Brain pericyte (primary cell): ENCODE results near the gene GABBR2.
"Not testable (repeated sequence)": the region's sequence is repeated elsewhere in the genome, so short reads cannot be mapped to it uniquely, and the experiment has no call there.

Source experiments
- DNase-seq: peaks from one replicate; pipeline ENCODE4 v3.0.0-alpha.2; 2012; ENCODE audit warnings: low read depth, low spot score

GABBR2 gene

DNA sequence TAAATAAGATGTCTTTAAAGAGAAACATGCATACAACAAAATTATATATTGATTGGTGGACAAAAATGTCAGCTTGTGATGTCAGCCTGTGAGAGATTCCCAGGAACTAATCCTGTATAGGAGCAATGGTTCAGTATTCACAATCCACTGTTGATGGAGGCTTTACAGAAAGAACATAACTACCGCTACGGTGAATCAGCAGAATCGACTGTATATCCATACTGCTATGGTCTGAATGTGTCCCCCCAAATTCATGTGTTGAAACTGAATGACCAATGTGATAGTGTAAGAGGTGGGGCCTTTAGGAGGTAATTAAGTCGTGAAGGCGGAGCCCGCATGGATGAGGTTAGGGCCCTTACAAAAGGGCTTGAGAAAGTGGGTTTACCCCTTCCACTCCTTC lies 412.9 kb downstream of the GABBR2 start:
- DNase-seq: no peak

DNA sequence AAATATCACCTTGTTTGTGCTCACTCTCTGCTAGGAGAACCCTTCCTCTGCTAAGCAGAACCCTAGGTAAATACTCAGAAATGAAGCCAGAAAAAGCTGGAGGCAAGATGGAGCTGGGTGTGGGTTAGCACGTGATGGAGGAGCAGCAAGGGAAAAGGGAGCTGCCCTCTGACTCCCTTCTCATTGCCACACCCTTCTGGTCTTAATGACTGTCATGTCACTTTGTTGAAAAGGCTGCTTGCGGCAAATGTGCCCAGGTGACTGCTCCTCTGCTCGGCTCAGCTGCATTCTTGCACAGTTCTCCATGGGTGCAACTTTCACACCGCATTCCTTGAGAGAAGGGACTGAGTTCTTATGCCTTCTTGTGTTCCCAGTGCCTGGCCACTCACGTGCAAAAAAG lies 416.9 kb downstream of the GABBR2 start:
- no peak for DNase-seq

DNA sequence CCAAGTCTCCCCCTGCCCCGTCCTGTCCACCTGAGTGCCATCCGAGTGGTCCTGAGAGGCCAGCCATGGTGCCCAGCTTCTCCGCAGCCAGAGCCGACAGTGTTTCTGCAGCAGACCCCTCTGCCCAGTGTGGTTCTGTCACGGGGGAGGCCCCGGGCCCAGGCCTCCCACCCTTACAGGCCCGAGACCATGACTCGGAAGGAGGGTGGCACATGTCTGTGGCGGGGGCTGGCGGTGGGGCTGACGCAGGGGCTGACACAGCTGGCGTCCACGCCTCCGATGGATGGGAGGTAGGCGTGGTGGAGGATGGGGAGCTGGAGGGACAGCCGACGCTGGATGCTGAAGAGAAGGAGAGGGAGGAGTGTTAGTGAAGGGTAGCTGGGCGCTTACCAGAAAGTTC lies 418.3 kb downstream of the GABBR2 start:
- no peak for DNase-seq

DNA sequence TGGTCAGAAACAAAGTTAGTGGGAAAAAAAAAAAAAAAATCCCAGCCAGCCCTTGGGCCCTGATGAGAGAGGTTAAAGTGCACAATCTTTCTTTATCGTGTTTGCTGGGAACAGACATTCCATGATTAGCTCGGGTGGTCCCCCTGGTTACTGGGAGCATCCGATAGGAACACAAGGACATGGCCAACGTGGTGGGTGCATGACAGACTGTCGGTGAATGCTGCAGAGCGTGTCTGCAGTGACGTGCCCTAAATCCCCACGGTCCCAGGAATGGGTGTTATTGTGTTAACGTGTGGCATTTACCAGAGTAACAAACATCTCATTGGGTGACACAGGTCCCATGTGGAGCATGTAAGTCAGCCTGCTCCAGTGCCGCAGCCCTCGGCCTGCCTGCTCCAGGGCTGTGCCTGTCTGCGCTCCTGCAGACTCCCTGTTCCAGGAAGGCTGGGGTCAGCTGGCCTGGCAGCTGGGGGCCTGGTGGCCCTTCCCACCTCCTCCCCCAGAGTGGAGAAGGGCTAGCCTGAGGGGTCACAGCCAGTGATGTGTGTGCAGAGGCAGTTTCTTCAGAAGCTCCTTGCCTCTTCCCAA lies 419.0 kb downstream of the GABBR2 start:
- DNase-seq: no peak

DNA sequence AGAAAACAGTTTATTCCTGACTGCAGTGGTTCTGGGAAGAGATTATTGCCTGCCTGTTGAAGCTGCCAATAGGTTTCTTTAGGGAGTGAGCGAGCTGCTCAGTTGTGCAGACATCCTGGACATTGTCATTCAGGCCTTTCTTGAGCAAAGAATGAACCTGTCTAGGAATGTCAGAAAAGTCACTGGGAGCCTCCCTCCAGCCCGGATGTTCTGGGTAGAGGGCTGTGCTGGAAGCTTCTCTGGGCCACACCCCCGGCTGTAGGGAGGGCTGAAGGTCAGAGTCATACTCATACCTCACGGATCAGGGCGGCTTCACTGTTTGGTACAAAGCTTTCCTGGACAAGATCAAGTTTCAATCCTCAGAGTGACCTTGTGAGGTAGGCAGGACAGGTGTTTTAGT lies 419.9 kb downstream of the GABBR2 start:
- no peak for DNase-seq

DNA sequence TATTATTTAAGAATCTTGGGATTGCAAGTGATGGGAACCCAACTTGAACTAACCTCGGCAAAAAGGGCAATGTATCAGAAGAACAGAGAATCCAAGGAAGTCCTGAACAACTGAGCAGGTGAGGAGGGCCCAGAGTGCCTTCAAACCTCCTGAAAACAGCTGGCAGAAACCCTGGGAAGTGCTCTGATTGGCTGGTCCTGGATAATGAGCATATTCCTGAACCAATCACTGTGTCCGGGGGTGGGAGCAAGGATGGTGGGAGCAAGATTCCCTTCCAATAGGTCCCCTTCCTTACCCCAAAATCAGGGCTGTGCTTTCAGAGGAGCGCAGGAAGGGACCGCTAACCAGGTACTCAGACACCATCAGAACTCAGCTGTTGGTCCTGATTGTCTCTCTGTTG lies 421.4 kb downstream of the GABBR2 start:
- no peak for DNase-seq

DNA sequence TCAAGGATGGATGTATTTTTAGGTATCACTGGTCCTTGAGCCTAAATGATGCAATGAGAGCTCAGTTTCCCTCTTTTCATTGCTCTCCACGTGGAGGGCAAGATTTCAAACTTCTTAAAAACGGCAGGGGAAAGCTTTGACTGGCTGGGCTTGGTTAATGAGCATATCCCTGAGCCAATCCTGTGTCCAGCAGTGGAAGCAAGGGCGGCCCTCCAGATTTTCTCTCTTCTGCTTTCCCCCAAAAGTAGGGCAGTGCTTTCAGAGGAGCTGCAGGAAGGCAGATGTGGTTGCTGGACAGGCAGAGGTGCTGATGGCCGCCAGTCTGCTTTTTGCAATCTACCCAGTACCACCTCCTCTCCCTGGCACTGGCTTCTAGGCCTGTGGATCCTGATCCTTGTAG lies 423.3 kb downstream of the GABBR2 start:
- no peak for DNase-seq

DNA sequence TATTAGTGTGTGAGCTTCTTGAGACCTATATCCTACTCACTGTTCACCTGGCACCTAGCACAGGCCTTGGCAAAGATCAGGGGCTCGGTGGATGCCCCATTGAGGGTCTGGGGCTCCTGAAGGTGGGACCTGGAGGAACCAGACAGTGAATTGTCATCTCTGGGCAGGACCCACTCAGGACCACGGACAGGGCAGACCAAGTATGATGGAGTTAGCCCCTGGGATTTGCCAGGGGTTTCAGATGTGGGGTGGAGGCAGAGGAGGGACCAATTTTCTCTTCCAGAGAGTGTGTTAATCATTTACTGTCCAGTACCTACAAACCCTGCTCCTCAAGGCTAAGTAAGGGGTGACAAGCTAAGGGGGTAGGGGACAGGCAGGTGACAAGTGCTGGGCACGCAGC lies 424.0 kb downstream of the GABBR2 start:
- peak; percentile 2 for DNase-seq

DNA sequence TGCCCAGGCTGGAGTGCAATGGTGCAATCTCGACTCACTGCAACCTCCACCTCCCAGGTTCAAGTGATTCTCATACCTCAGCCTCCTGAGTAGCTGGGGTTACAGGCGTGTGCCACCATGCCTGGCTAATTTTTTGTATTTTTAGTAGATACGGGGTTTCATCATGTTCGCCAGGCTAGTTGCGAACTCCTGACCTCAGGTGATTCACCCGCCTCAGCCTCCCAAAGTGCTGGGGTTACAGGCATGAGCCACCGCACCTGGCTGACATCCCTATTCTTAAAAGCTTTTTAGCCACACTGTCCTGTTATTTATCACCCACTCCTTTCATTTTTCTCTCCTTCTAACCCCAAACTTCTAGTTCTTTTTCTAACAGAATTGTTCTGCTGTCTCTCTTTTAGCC lies 425.6 kb downstream of the GABBR2 start:
- DNase-seq: not testable (repeated sequence)

DNA sequence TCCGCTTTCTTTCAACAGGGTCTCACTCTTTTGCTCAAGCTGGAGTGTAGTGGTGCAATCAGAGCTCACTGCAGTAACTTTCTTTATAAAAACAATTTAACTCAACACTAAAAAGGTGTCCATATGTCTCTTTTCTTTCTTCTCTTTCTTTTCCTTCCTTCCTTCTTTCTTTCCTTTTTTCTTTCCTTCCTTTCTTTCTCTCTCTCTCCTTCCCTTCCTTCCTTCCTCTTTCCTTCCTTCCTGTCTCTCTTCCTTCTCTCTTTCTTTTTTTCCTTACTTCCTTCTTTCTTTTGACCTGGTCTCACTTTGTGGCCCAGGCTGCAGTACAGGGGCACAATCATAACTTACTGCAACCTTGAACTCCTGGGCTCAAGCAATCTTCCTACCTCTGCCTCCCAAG lies 427.5 kb downstream of the GABBR2 start:
- DNase-seq: no peak

DNA sequence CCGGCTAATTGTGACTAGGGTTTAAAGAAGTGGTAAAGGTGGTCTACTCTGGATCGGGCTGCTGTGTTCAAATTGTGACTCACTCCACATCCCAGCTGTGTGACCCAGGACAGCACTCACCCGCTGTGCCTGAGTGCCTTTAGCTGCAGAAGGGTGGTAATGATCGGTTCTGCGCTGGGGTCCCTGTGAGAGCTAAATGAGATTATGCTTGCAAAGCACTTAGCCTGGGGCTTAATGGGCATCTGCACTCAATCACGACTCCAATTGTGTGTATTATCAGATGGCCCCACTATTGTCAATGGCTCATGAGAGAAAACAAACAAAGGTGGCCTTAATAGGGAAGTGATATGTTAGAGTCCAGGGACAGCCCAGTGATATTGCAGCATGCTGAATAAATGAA lies 428.2 kb downstream of the GABBR2 start:
- DNase-seq: no peak

DNA sequence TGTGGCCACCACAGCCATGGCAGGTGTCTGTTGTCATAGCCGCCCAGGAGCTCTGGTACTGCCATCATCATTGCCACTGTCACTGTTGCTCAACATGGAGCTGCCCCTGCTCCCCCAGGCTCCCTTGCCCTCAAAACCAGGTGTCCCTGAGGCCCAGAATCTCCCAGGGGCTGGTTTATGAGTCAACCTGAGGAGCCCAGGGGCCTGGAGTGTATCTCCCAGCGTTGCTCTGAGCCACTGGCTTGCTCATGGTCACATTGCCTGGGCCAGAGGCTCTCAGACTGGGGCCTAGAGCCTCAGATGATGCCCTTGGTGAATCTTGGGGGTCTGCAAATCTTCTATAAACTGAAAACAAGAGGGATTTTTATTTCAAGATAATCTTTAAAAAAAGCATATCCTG lies 428.6 kb downstream of the GABBR2 start:
- no peak for DNase-seq

DNA sequence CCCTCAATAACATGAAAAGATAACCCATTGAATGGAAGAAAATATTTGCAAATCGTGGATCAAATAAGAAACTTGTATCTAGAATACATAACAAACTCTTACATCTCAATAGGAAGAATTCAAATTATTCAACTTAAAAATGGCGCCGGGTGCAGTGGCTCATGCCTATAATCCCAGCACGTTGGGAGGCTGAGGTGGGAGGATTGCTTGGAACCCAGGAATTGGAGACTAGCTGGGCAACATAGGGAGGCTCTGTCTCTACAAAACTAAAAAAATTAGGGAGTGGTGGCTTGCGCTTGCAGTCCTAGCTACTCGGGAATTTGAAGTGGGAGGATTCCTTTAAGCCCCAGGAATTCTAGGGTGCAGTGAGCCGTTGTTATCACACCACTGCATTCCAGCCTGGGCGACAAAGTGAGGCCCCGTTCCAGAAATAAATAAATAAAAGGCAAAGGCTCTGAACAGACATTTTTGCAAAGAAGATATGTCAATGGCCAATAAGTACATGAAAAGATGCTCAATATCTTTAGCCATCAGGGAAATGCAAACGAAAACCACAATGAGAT lies 431.7 kb downstream of the GABBR2 start:
- no peak for DNase-seq

DNA sequence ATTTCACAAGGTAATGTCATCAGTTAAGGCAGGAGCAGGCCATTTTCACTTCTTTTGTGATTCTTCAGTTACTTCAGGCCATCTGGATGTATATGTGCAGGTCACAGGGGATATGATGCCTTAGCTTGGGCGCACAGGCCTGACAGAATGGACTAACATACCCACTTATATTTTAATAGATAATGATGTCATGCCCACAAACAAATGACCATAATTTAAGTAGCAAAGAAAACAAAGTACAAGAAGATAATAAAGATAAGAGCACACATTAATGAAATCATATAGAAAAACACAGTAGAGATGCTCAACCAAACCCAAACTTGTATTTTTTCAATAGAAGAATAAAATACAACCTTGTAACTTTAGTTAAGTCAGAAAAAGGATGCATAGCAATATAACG lies 433.6 kb downstream of the GABBR2 start:
- no peak for DNase-seq

DNA sequence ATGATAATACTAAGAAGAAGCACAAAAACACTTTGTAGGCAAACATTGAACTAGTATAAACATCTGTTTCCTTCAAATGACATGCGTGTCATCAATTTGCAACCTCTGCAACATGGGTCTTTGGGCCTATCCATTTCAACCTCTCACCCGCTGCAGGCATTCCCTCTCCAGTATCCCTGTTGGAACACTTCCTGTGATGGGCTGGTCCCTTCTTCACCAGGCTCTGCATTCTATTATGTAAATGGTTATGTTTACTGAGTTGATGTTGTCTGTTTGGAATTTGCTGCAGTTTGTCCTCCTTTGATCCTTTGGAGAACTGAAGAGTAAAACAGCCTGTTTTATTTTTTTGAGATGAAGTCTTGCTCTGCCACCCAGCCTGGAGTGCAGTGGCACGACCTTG lies 436.7 kb downstream of the GABBR2 start:
- DNase-seq: no peak

DNA sequence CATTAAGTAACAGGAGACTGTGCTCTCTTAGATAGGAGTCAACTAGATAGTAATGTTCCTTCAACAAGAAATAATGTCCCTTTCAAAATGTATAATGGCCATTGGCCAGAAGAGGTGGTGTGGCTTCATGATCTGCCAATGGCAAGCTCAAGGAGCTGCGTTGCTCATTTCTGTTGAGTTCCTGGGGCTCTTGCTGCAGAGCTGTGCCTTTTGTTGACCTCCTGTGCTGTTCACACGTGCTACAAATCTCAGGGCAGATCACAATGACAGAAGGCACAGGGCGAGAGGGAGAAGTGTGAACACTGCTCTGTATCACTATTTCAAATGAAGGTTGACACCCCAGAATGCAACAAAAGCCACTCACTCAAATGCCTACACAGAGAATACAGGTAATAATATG lies 437.3 kb downstream of the GABBR2 start:
- no peak for DNase-seq

DNA sequence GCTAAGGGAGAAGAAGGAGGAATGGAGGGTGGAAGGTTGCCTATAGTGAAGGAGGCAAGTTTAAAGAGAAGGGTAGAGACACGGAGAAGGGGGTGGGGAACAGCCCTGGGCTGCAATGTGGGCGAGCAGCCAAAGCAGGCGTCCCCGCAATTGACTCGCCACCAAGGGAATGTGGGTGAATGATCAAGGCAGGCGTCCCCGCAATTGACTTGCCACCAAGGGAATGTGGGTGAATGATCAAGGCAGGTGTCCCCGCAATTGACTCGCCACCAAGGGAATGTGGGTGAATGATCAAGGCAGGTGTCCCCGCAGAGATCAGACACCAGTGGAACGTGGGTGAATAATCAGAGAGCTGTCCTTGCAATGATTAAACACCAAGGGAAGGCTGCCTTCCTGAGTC lies 438.5 kb downstream of the GABBR2 start:
- DNase-seq: not testable (repeated sequence)

DNA sequence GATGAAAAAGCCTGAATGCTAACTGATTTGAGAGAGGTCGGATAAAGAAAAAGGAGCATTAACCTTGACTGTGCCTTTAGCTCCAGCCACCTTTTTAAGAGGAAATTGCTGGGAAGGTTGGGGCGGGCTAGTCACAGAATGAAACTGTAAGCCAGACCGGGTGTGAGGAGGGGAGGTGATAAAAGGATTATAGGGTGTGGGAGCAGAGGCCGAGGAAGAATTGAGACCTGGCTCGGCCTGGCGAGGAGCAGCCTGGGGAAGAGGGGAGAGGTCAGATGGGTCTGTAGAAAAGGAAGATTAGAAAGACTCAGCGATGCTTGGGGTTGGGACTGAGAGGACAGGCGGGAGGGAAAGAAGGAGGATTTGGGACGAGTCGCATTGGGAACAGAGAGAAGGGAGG lies 439.1 kb downstream of the GABBR2 start:
- not testable (repeated sequence) for DNase-seq

DNA sequence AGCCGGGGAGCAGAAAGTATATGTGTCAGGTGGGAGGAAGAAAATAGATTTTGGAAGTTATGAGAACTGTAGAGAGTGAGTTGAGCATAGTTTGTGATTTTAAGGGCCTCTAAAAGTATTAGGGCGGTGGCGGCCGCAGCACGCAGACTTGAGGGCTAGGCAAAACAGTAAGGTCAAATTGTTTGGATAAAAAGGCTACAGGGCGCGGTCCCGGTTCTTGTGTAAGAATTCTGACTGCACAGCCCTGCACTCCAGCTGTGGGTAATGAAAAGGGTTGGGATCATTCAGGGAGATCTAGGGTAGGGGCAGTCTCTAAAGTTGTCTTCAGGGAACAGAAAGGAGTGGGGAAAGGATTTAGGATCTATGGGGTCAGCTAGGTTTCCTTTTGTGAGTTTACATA lies 441.2 kb downstream of the GABBR2 start:
- not testable (repeated sequence) for DNase-seq

DNA sequence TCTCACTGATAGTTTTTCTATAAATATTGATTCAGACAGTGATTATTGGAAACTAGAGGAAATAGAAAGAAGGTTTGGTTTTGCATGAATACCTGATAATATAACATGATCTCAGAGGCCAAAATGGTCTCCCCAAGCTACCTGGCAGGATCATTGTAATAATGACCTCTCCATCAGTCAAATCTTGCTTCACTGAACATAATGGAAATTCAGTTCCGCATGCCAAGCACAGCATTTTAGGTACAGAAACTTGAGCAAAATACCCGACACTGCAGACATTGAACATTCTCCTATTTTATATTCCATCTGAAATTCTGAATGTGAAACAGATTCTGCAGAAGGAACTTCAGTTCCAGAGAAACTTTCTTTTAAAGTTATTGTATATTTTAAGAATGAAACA lies 444.2 kb downstream of the GABBR2 start:
- no peak for DNase-seq

DNA sequence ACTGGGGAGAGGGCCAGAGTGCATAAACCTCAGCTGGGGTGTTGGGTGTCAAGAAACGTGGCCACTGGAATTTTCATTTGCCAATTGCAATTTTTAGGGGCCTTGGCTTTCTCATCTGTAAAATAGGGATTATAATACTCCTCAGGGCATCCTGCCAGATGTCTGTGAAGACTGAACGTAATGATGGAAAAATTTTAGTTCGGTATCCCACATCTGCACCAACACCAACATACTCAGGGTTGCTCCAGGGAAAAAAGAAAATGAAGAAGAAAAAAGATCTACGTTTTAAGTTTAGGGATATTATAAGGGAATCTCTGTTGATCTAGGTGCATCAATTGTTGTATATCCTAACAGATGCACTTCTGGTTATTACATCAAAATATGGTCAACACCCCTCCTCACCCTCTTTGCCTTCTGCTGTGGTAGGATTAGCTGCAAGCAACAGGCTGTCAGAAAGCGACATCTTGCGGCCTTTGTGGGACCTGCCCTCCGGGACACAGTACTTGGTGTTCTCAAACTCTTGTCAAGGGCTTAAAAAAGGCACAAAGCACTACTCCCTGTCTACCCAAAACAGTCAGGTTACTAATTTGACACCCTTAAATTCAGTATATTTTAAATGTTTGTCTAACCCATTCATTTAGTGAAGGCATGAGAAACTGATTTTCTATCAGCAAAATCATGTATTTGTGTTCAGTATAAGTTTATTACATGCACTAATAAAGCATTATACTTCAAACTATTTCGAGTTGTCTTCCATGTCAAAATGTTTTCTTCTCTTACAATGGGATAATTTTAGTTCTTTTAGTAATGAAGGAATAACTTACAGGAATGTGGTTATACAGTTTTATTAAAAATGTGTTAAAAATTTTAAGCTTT lies 445.0 kb downstream of the GABBR2 start:
- no peak for DNase-seq

DNA sequence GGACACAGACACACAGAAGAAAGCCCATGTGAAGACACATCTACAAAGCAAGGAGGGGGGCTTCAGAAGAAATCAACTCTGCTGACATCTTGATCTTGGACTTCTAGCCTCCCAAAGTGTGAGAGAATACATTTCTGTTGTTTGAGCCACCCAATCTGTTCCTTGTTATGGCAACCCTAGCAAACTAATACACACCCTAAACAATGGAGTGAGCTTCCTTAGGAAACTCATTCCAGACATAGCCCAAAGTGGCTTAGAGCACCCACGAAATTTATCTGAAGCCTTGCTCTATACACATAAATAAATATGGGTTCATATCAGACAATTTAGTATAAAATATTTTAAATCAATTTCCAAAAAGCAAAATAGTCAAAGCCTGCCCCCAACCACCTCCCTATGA lies 445.7 kb downstream of the GABBR2 start:
- no peak for DNase-seq

DNA sequence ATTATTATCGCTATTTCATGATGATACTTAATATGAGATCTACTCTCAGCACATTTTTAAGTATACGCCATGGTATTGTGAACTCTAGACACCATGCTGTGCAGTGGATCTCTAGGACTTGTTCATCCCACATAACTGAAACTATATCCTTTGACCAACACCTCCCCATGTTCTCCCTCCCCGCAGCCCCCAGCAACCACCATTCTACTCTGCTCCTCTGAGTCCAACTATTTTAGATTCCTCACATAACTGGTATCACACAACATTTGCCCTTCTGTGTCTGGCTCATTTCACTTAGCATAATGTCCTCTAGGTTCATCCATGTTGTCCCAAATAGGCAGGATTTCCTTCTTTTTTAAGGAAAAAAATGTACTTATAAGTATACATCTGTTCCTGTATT lies 446.7 kb downstream of the GABBR2 start:
- no peak for DNase-seq
